ENCODE measurements around the gene PAM. TPM values are rescaled to one million over a fixed set of nuclear protein-coding genes. Genes with fewer than 3 reads are reported as not detected.

PAM gene
- total RNA-seq, 4 donors from 2014 or later = 41.5 to 92.8 (median 48.2) TPM

DNA sequence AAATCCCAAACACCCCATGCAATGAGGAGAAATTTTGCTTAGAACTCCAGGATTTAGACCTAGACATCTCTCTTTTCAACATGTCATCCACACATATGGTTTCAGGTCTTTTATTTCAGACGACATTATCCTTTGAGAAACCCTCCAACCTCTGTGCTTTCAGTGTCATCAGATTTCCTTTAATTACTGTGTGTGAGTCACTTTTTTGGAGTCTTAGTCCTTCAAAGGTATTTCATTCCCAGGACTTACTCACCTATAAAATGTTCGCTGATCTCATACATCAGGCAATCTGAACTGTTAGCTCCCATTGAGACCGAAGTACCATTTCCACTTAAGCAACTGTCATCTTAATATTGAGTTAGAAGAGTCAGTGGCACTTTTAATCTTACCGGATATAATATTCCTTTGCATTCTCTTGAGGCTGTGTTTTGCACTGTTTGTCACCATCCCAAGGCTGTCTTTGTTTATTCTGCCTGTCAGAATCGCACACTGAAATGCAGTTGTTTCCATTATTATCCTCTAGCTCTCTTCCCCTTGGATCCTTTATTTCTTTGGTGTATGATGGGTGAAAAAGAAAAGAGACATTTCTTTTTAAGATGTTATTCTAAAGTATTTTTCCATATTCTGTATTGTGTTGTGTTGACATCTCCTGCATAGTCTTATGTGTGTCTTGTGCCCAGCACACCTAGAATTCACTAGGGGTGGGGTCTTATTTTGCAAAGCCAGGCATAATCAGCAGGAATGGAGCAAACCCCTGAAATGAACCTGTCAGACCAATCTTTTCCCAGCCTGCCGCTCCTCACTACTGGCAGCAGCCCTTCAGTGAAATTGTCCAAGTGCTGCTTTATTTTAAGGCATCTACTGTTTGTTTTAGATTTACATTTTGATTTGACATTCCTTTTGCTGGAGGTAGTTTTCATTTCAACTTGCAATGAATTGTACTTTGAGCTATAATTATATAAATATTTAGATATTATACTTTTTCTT is 155.4 kb downstream of the PAM start:
- H3K27ac ChIP-seq = no peak overlapping the region

DNA sequence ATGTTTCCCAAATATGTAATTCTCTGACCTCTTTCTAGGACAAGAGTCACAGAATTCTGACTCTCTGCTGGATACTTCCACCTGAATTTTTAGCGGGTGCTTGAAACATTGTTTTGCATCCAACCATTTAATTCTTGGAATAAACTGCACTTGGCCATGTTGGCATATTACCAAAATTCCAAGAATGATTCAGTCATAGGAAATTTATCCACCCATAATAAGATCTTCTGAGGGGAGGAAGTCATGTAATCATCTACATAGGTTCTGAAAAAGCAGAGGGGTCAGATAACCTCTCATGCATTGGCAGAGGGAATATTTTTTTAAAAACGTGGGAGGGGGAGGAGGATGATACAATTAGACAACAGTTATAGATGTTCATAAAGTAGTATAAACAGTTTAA is 156.9 kb downstream of the PAM start:
- H3K4me1 ChIP-seq = peaks cover 12% of the 10 kb centered on the region
- TF ChIP-seq EP300 (IDR thresholded peaks at IDR 0.05) (no peak), POLR2AphosphoS5 (IDR thresholded peaks at IDR 0.05) (no peak), POLR2A (IDR thresholded peaks at IDR 0.05) (no peak)
- TF ChIP-seq, protein P1, sequence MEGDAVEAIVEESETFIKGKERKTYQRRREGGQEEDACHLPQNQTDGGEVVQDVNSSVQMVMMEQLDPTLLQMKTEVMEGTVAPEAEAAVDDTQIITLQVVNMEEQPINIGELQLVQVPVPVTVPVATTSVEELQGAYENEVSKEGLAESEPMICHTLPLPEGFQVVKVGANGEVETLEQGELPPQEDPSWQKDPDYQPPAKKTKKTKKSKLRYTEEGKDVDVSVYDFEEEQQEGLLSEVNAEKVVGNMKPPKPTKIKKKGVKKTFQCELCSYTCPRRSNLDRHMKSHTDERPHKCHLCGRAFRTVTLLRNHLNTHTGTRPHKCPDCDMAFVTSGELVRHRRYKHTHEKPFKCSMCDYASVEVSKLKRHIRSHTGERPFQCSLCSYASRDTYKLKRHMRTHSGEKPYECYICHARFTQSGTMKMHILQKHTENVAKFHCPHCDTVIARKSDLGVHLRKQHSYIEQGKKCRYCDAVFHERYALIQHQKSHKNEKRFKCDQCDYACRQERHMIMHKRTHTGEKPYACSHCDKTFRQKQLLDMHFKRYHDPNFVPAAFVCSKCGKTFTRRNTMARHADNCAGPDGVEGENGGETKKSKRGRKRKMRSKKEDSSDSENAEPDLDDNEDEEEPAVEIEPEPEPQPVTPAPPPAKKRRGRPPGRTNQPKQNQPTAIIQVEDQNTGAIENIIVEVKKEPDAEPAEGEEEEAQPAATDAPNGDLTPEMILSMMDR (IDR thresholded peaks at IDR 0.05) = no peak
- H3K36me3 ChIP-seq = peaks cover 2% of the 10 kb centered on the region
- H3K27ac ChIP-seq = no peak overlapping the region
- no peak overlapping the region for H3K4me3 ChIP-seq
- H3K27me3 ChIP-seq = no peaks in the 10 kb centered on the region
- 19% methylated on average over 2 of the region's 2 CpGs for WGBS
- H3K9me3 ChIP-seq = no peaks in the 10 kb centered on the region
- no peak for DNase-seq (ENCODE audit: low spot score in 2 of 2)

More for the DNA sequence above, 155.4 kb downstream of the PAM start:
- WGBS = 82% methylated on average over 6 of the region's 6 CpGs
- DNase-seq (ENCODE audit: low spot score in 2 of 2) = no peak
- Histone ChIP-seq H3K4me3 (no peak overlapping the region), H3K36me3 (peaks cover 2% of the 10 kb centered on the region), H3K4me1 (peaks cover 12% of the 10 kb centered on the region), H3K27me3 (no peaks in the 10 kb centered on the region), H3K9me3 (no peaks in the 10 kb centered on the region)
- TF ChIP-seq EP300 (IDR thresholded peaks at IDR 0.05) (no peak), POLR2A (IDR thresholded peaks at IDR 0.05) (no peak), POLR2AphosphoS5 (IDR thresholded peaks at IDR 0.05) (no peak)
- TF ChIP-seq, protein P1 (IDR thresholded peaks at IDR 0.05) = no peak

DNA sequence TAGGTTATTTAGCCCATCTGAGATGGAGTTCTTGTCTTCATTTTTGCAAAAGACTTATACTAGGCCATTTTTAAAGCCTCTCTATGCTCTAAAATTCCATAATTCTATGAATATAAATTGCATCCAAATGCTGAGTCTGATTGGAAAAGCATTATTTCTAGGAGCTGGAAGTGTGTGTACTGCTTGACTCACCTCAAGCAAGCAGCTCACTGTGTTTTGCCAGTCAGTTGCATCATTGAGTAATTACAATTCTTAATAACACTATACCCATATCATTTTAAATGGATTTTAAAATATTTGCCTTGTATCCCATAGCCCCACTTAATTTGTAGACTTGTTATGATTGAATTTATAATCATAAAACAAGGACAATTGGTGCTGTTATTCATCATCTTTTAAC is 161.0 kb downstream of the PAM start:
- TF ChIP-seq, protein P1 (IDR thresholded peaks at IDR 0.05) = no peak
- TF ChIP-seq POLR2AphosphoS5 (IDR thresholded peaks at IDR 0.05) (no peak), POLR2A (IDR thresholded peaks at IDR 0.05) (no peak), EP300 (IDR thresholded peaks at IDR 0.05) (no peak)
- no peak for DNase-seq (ENCODE audit: low spot score in 2 of 2)
- H3K36me3 ChIP-seq = peaks cover 2% of the 10 kb centered on the region
- H3K27me3 ChIP-seq = no peaks in the 10 kb centered on the region
- H3K4me1 ChIP-seq = peaks cover 12% of the 10 kb centered on the region
- H3K9me3 ChIP-seq = no peaks in the 10 kb centered on the region
- no peak overlapping the region for H3K4me3 ChIP-seq
- H3K27ac ChIP-seq = no peak overlapping the region

DNA sequence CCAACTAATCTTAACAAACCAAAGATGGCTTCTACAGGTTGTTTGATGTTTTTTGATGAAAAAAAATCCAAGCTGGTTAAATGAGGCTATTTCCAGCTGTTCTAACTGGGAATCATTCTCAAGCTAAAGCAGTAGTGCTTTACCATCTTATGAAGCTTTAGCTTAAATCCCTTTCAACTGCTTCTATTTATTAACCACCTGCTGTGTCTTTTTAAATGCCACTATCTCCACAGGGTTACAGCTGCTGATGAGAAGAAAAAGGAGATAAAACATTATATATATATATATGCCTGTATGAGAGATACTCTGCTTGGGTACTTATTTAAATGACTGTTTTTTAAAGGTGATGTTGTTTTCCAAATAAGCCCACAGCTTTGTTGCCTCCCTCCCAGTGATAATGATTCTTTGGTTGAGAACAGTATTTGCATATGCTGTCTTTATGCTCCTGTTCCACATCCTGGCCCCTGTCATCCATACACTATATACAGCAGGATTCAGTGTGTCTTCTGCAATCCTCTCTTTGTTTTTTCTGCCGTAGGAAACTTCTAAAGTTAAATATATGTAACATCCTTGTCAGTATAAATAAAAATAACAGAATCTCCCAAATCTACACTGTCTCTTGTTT is 164.0 kb downstream of the PAM start:
- peaks cover 2% of the 10 kb centered on the region for H3K36me3 ChIP-seq
- TF ChIP-seq POLR2AphosphoS5 (IDR thresholded peaks at IDR 0.05) (no peak), POLR2A (IDR thresholded peaks at IDR 0.05) (no peak), EP300 (IDR thresholded peaks at IDR 0.05) (no peak)
- TF ChIP-seq, protein P1 (IDR thresholded peaks at IDR 0.05) = no peak
- no peaks in the 10 kb centered on the region for H3K9me3 ChIP-seq
- H3K4me1 ChIP-seq = peaks cover 7% of the 10 kb centered on the region
- no peaks in the 10 kb centered on the region for H3K27me3 ChIP-seq
- WGBS = 86% methylated on average over 1 of the region's 1 CpG
- no peak overlapping the region for H3K27ac ChIP-seq
- H3K4me3 ChIP-seq = no peak overlapping the region
- DNase-seq (ENCODE audit: low spot score in 2 of 2) = no peak

DNA sequence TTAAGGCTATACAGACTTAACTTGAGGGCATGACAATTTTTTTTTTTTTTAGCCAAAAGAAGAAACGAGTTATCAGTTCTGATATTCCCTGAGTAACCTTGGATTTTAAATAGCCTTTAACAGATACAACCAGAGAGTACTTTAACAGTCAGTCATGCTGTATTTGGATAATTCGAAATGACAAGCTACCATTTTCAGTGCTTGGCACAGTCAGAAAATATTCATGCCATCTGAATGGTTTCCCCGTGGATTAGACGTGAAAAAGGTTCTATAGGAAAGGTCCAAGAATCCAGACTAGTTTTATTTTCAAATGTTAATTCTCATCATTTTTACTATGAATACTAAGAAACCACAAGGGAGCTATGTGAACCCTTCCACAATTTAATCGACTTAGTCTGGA is 165.7 kb downstream of the PAM start:
- peaks cover 7% of the 10 kb centered on the region for H3K4me1 ChIP-seq
- H3K4me3 ChIP-seq = no peak overlapping the region
- no peaks in the 10 kb centered on the region for H3K36me3 ChIP-seq
- no peak overlapping the region for H3K27ac ChIP-seq
- TF ChIP-seq POLR2AphosphoS5 (IDR thresholded peaks at IDR 0.05) (no peak), POLR2A (IDR thresholded peaks at IDR 0.05) (no peak), EP300 (IDR thresholded peaks at IDR 0.05) (no peak)
- TF ChIP-seq, protein P1 (IDR thresholded peaks at IDR 0.05) = no peak
- 85% methylated on average over 5 of the region's 5 CpGs for WGBS
- H3K9me3 ChIP-seq = no peaks in the 10 kb centered on the region
- DNase-seq (ENCODE audit: low spot score in 2 of 2) = no peak
- H3K27me3 ChIP-seq = no peaks in the 10 kb centered on the region
